Measurements from ENCODE around the gene LYL1. TPM values are rescaled to one million over a fixed set of nuclear protein-coding genes. Genes with fewer than 3 reads are reported as not detected.

The LYL1 gene
- total RNA-seq, 4 donors from 2014 or later = 2.6 to 15.5 (median 11.1) TPM

GRCh38 chr19:13052447-13053175, 50.0 kb downstream of the LYL1 start:
- TF ChIP-seq CTCF (IDR thresholded peaks at IDR 0.05) = no peak
- TF ChIP-seq POLR2A (IDR thresholded peaks at IDR 0.05) = no peak
- H3K4me1 ChIP-seq = peaks cover 34 to 62% of the 10 kb centered on the region in 2 donors
- intact Hi-C loops (cut with DNase I; ENCODE audit: low total_unique reads) = no loop called here

GRCh38 chr19:13051557-13052165, 51.0 kb downstream of the LYL1 start:
- peaks cover 31 to 52% of the 10 kb centered on the region in 2 donors for H3K4me1 ChIP-seq
- H3K27me3 ChIP-seq = no peaks in the 10 kb centered on the region
- intact Hi-C loops (cut with DNase I; ENCODE audit: low total_unique reads) = no loop called here
- no peaks in the 10 kb centered on the region for H3K36me3 ChIP-seq
- no peaks in the 10 kb centered on the region for H3K9me3 ChIP-seq
- H3K27ac ChIP-seq = peak overlapping the region; percentile 98 to 100
- peak; percentile 69 to 74 for DNase-seq
- peak overlapping the region in 1 of 2 donors; percentile 8 for H3K4me3 ChIP-seq
- no peak for TF ChIP-seq CTCF (IDR thresholded peaks at IDR 0.05)

More at GRCh38 chr19:13052447-13053175, 50.0 kb downstream of the LYL1 start:
- DNase-seq = no peak
- H3K27ac ChIP-seq = peak overlapping the region; percentile 98 to 100
- H3K4me3 ChIP-seq = no peak overlapping the region
- no peaks in the 10 kb centered on the region for H3K9me3 ChIP-seq
- no peaks in the 10 kb centered on the region for H3K27me3 ChIP-seq
- H3K36me3 ChIP-seq = no peaks in the 10 kb centered on the region

GRCh38 chr19:13050274-13050673, 52.4 kb downstream of the LYL1 start:
- Histone ChIP-seq H3K27ac (peak overlapping the region; percentile 98 to 100), H3K36me3 (no peaks in the 10 kb centered on the region), H3K9me3 (no peaks in the 10 kb centered on the region), H3K4me1 (peaks cover 29 to 49% of the 10 kb centered on the region in 2 donors), H3K4me3 (no peak overlapping the region), H3K27me3 (no peaks in the 10 kb centered on the region)
- TF ChIP-seq CTCF (IDR thresholded peaks at IDR 0.05) (no peak), POLR2A (IDR thresholded peaks at IDR 0.05) (no peak)
- DNase-seq = no peak
- intact Hi-C loops (cut with DNase I; ENCODE audit: low total_unique reads) = no loop called here

Other genes starting within 250 kb of the LYL1 start
- gene DNASE2, start 221.4 kb downstream of the LYL1 start, total RNA-seq = 10 to 100 TPM; 19.0 to 65.8 (median 31.0) TPM
- under 1 TPM in 2 of 4 donors, not detected in 2; 0.77 to 0.97 TPM for gene KLF1, start 215.7 kb downstream of the LYL1 start, total RNA-seq
- gene GCDH, start 211.7 kb downstream of the LYL1 start, total RNA-seq = 10 to 100 TPM in 3 of 4 donors, 1 to 10 TPM in 1; 6.8 to 47.9 (median 18.2) TPM
- gene SYCE2, start 183.6 kb downstream of the LYL1 start, total RNA-seq = under 1 TPM in 2 of 4 donors, not detected in 2; 0.41 to 0.49 TPM
- 10 to 100 TPM in 2 of 4 donors, 1 to 10 TPM in 2; 4.6 to 47.8 (median 20.5) TPM for gene FARSA, start 169.1 kb downstream of the LYL1 start, total RNA-seq
- gene CALR, start 164.2 kb downstream of the LYL1 start, total RNA-seq = 100 to 1,000 TPM; 166 to 616 (median 392) TPM
- 100 to 1,000 TPM in 1 of 4 donors, 10 to 100 TPM in 3; 13.3 to 105 (median 64.4) TPM for gene RAD23A, start 157.0 kb downstream of the LYL1 start, total RNA-seq
- gene GADD45GIP1, start 145.6 kb downstream of the LYL1 start, total RNA-seq = 10 to 100 TPM in 2 of 4 donors, 1 to 10 TPM in 2; 3.3 to 76.8 (median 12.8) TPM
- under 1 TPM in 1 of 4 donors, not detected in 3; 0.14 TPM for gene DAND5, start 133.3 kb downstream of the LYL1 start, total RNA-seq
- 100 to 1,000 TPM in 2 of 4 donors, 10 to 100 TPM in 2; 27.4 to 381 (median 78.4) TPM for gene NFIX, start 107.4 kb downstream of the LYL1 start, total RNA-seq
- gene TRMT1, start 13.9 kb upstream of the LYL1 start, total RNA-seq = 10 to 100 TPM; 23.2 to 99.4 (median 33.6) TPM
- gene NACC1, start 15.4 kb upstream of the LYL1 start, total RNA-seq = 10 to 100 TPM; 13.4 to 28.1 (median 15.8) TPM
- gene STX10, start 47.5 kb upstream of the LYL1 start, total RNA-seq = 10 to 100 TPM; 42.2 to 72.1 (median 44.8) TPM
- 100 to 1,000 TPM in 1 of 4 donors, 10 to 100 TPM in 3; 15.1 to 108 (median 66.7) TPM for gene IER2, start 47.6 kb upstream of the LYL1 start, total RNA-seq